Measurements from ENCODE around the gene TTYH3.
"Not testable (repeated sequence)": the region's sequence is repeated elsewhere in the genome, so short reads cannot be mapped to it uniquely, and the experiment has no call there.

The TTYH3 gene

DNA sequence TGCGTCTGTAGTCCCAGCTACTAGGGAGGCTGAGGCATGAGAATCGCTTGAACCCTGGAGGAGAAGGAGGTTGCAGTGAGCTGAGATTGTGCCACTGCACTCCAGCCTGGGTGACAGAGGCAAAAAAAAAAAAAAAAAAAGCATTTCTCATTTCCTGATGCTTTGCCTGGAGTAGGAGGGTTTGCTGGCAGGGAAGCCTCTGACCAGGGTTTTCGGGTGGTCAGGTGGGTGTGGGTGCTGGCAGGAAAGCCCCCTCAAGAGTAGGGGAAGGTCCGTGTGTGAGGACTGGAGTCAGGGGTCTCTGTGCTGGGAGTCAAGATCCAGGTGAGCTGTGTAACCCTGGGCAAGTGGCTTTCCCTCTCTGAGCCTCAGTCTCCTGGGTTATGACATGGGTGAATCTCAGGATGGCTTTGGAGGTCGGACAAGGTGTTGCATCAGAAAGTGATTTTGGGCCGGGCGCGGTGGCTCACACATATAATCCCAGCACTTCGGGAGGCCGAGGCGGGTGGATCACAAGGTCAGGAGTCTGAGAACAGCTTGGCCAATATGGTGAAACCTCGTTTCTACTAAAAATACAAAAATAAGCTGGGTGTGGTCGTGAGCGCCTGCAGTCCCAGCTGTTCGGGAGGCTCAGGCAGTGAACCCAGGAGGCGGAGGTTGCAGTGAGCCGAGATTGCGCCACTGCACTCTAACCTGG, 59.4 kb downstream of the TTYH3 start:
- DNase-seq = no peak

DNA sequence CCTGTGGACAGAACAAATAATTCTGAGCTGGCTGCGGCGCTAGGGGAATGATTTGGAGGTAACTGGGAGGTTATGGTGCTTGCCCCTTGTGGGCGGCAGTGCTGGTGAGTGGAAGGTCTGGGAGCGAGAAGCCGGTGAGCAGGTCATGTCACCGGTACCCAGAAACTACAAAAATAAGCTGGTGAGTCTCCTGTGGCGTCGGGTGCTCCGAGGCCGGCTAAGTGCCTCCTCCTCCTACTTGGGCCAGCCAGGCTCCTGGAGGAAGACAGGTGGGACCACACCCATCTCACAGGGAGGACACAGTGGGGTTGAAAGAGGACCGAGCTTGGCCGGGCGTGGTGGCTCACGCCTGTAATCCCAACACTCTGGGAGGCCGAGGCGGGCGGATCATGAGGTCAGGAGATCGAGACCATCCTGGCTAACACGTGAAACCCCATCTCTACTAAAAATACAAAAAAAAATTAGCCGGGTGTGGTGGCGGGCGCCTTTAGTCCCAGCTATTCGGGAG, 60.2 kb downstream of the TTYH3 start:
- not testable (repeated sequence) for DNase-seq

DNA sequence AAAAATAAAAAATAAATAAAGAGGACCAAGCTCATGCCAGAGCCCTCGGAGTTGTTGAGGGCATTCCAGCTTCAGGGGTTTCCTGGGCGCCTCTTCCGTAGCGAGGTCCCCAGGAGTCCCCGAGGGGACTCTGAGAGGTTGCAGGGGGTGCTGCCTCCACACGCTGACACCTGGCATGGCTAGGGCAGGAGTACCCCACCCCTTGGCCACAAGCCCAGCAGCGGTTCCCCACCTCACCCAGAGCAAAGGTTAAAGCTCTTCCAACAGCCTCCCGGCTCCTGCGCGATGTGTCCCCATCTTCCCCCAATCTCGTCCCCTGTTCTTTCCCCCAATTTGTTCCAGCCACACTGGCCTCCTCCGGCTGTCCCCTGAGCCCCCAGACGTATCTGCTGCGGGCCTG, 60.8 kb downstream of the TTYH3 start:
- DNase-seq = no peak

- DNase-seq = not testable (repeated sequence)
These were observed 61.8 kb downstream of the TTYH3 start for GRCh38 chr7:2693420-2694121.

DNA sequence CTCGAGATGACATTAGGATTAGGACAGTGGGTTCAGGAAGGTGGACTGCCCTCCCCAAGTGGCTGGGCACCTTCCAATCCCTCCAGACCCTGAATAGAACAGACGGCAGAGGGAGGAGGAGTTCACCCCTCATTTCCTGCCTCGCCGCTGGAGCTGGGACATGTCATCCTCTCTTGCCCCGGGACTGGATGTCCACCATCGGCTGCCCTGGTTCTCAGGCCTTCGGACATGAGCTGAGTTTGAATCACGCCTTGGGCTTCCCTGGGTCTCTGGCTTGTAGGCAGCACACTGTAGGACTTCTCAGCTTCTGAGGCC, 62.3 kb downstream of the TTYH3 start:
- not testable (repeated sequence) for DNase-seq

DNA sequence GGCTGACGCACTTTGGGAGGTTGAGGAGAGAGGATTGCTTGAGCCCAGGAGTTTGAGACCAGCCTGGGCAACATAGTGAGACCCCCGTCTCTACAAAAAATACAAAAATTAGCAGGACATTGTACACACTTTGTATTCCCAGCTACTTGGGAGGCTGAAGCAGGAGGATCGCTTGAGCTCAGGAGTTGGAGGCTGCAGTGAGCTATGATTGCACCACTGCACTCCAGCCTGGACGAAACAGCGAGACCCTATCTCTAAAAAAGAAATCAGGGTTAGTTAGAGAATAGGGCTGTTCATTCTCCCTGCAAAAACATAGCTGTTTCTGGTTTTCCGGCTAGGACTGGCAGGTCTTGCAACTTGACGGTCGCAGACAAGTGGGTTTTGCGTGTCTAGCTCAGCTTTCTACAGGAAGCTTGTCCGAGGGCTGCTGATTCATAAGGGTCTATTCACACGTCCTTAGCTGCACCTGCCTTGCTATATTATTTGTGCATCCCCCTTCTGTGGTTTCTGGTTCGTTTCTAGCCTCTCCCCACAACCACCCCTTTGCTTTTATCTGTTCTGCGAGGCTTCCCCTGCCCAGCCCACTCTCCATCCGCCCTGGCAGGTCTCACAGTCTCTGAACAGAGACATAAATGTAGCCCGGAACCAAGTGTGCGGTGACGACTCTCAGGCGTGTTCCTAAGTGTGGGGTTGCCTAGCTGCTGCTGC, 66.9 kb downstream of the TTYH3 start:
- peak; percentile 84 for DNase-seq

DNA sequence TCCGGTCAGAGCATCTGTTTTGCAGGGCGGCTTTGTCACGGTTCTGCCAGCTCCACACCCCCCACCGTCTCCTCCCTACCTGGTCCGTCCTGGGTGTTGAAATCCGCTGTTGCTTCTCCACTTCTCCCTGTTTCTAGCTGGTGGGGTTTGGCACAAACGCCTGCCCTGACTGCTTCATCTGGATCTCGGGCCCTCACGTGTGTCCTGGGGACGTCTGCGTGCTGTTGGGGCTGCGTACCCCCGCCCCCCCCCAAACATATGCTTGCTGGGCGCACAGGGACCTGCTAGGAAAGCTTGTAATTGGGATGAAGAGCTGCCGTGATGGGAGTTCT, 67.5 kb downstream of the TTYH3 start:
- no peak for DNase-seq

GRCh38 chr7:2700141-2700850, 68.5 kb downstream of the TTYH3 start:
- DNase-seq = no peak

GRCh38 chr7:2701424-2701823, 69.6 kb downstream of the TTYH3 start:
- DNase-seq = no peak

DNA sequence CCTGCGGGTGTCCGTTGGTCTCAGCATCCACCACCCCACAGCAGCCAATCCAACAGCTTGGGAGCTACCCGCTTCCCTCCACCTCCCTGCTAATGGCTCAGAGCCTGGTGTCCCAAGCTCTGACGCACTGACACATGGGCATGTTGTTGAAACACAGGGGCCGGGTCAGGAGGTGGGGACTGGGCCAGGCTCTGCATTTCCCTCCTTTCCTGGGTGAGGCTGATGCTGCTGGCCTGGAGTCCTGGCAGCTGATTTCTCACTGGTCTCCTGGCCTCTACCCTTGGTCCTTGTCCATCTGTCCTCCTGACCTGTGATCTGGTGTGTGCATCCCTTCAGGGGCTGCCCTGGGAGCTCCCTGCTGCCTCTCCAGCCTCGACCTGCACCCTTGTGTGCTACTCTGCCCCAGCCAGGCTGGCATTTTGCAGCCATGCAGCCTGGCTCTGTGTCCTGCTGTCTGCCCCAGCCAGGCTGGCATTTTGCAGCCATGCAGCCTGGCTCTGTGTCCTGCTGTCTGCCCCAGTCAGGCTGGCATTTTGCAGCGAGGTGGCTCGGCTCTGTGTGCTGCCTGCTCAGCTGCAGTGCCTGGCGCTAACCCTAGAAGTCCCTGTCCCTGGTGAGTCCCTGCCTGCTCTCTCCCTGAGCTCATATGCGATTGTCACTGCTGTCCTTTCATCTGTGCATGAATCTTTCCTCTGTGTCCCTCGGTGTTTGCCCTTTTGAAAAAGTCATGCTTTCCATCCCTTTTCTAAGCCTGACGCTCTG, 70.2 kb downstream of the TTYH3 start:
- no peak for DNase-seq

- no peak for DNase-seq
These were observed 70.8 kb downstream of the TTYH3 start for GRCh38 chr7:2702594-2702957.

- DNase-seq = no peak
These were observed 73.7 kb downstream of the TTYH3 start for GRCh38 chr7:2705371-2706096.

- no peak for DNase-seq
These were observed 74.9 kb downstream of the TTYH3 start for GRCh38 chr7:2706685-2707126.

GRCh38 chr7:2707481-2707880, 75.7 kb downstream of the TTYH3 start:
- no peak for DNase-seq

- no peak for DNase-seq
These were observed 76.3 kb downstream of the TTYH3 start for GRCh38 chr7:2708041-2708440.

- DNase-seq = no peak
These were observed 76.9 kb downstream of the TTYH3 start for GRCh38 chr7:2708547-2709310.

GRCh38 chr7:2709553-2710285, 77.9 kb downstream of the TTYH3 start:
- peak; percentile 91 for DNase-seq

DNA sequence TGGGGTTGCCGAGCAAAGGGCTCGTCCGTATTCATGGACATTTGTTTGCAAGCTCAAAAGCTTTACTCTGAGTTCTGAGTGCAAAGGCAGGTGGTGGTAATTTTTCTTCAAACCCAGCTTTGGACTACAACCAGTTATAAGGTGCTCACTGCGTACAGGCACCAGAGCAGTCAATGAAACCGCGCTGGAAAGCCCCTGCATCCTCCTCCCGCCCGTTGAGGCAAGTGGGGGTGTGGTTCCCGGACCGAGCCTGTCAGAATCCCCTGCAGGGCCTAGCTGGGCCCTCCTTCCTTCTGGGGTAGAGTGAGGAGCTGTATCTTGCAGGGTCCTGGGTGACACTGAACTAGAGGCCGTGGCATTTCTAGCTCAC, 78.5 kb downstream of the TTYH3 start:
- DNase-seq = no peak

- DNase-seq = no peak
These were observed 79.2 kb downstream of the TTYH3 start for GRCh38 chr7:2710901-2711551.

Measured in activated CD8-positive, alpha-beta memory T cell treated with anti-CD3 and anti-CD28 coated beads for 24 hours (primary cell).